DND-41 (cell line): ENCODE measurements around the gene RHAG.

ENCODE experiments used
- ATAC-seq: fragments of 200-7000 bp; cut with Tn5 transposase; 3 replicates; pipeline ENCODE4 v1.9.1; 2021; ENCODE audit warnings: low read depth; ENCODE audit not compliant: insufficient read depth
- DNase-seq: peaks from one replicate; pipeline ENCODE4 v3.0.0-alpha.2; 2020
- H2AFZ ChIP-seq: 2 replicates; pipeline ENCODE4 v1.6.0; 2012; ENCODE audit warnings: low read depth, low read length
- H3K27ac ChIP-seq: 2 replicates; pipeline ENCODE4 v1.5.1; 2012; ENCODE audit warnings: low read length, inconsistent platforms
- H3K27me3 ChIP-seq: fragments of 200-600 bp; sonication (generic); 2 replicates; pipeline ENCODE4 v1.6.0; 2012; ENCODE audit warnings: low read length, mild to moderate bottlenecking, inconsistent platforms; ENCODE audit not compliant: insufficient read depth, poor library complexity
- H3K36me3 ChIP-seq: 2 replicates; pipeline ENCODE4 v1.5.1; 2012; ENCODE audit warnings: low read length, inconsistent platforms; ENCODE audit not compliant: insufficient read depth
- H3K4me1 ChIP-seq: 2 replicates; pipeline ENCODE4 v1.5.1; 2012; ENCODE audit warnings: mild to moderate bottlenecking, low read length; ENCODE audit not compliant: insufficient read depth
- H3K4me2 ChIP-seq: 2 replicates; pipeline ENCODE4 v1.6.0; 2012; ENCODE audit warnings: mild to moderate bottlenecking, moderate library complexity, low read length, inconsistent platforms; ENCODE audit not compliant: insufficient read depth
- H3K4me3 ChIP-seq, 2 experiments: fragments of 200-600 bp in 1 of 2; shearing (Covaris generic) in 1 of 2; 2 replicates each; pipeline ENCODE4 v1.5.1; 2012 to 2016; ENCODE audit warnings: inconsistent platforms in 2 of 2, low read length in 2 of 2, mild to moderate bottlenecking in 2 of 2, low read depth in 1 of 2, moderate library complexity in 1 of 2
- H3K79me2 ChIP-seq: 2 replicates; pipeline ENCODE4 v1.6.0; 2012; ENCODE audit warnings: low read length, inconsistent platforms; ENCODE audit not compliant: insufficient read depth
- H3K9ac ChIP-seq: 2 replicates; pipeline ENCODE4 v1.6.0; 2012; ENCODE audit warnings: low read depth, mild to moderate bottlenecking, inconsistent platforms, low read length, moderate library complexity
- H3K9me3 ChIP-seq: 2 replicates; pipeline ENCODE4 v1.5.1; 2012; ENCODE audit warnings: low read length, moderate library complexity, mild to moderate bottlenecking, inconsistent platforms; ENCODE audit not compliant: insufficient read depth, severe bottlenecking
- H4K20me1 ChIP-seq: 2 replicates; pipeline ENCODE4 v1.6.0; 2012; ENCODE audit warnings: low read length; ENCODE audit not compliant: insufficient read depth
- CTCF ChIP-seq: IDR thresholded peaks from 2 replicates; pipeline ENCODE4 v1.5.1; 2012; ENCODE audit warnings: borderline replicate concordance, low read length, moderate library complexity, mild to moderate bottlenecking; ENCODE audit not compliant: poor library complexity, severe bottlenecking; ENCODE audit errors: extremely low read depth
- EZH2 ChIP-seq: IDR thresholded peaks from 3 replicates; pipeline ENCODE4 v1.6.1; 2012; ENCODE audit warnings: borderline replicate concordance, low read depth, mild to moderate bottlenecking, moderate library complexity, low read length, inconsistent platforms; ENCODE audit not compliant: severe bottlenecking

The RHAG gene

GRCh38 chr6:49636713-49637349, at the start of gene RHAG:
RHAG (minus strand) TSS chr6:49636839; CDS start chr6:49636812, 27 bp downstream.
- no peaks in the 10 kb centered on the region for H3K79me2 ChIP-seq
- H3K27me3 ChIP-seq = no peaks in the 10 kb centered on the region
- no peaks in the 10 kb centered on the region for H3K4me1 ChIP-seq
- no peaks in the 10 kb centered on the region for H3K9me3 ChIP-seq
- H3K27ac ChIP-seq = no peak within 1 kb of the TSS
- no peak for DNase-seq
- ATAC-seq = no peak
- H3K36me3 ChIP-seq = no peaks in the 10 kb centered on the region
- H3K9ac ChIP-seq = no peak within 1 kb of the TSS
- H2AFZ ChIP-seq = no peak within 1 kb of the TSS
- H3K4me2 ChIP-seq = no peak within 1 kb of the TSS
- TF ChIP-seq EZH2 (no peak), CTCF (no peak)
- H4K20me1 ChIP-seq = no peaks in the 10 kb centered on the region
- H3K4me3 ChIP-seq = no peak within 1 kb of the TSS

- Histone ChIP-seq H4K20me1 (no peaks in the 10 kb centered on the region), H2AFZ (no peak overlapping the region), H3K36me3 (no peaks in the 10 kb centered on the region), H3K9me3 (no peaks in the 10 kb centered on the region), H3K4me3 (no peak overlapping the region), H3K9ac (no peak overlapping the region), H3K4me1 (no peaks in the 10 kb centered on the region), H3K27ac (no peak overlapping the region), H3K79me2 (no peaks in the 10 kb centered on the region), H3K27me3 (no peaks in the 10 kb centered on the region), H3K4me2 (no peak overlapping the region)
- ATAC-seq (no peak), DNase-seq (no peak)
- no peak for TF ChIP-seq CTCF
- TF ChIP-seq EZH2 = no peak
These were observed 40.1 kb upstream of the RHAG start for GRCh38 chr6:49676671-49677281.

- Histone ChIP-seq H3K36me3 (no peaks in the 10 kb centered on the region), H4K20me1 (no peaks in the 10 kb centered on the region), H3K27ac (no peak overlapping the region), H3K4me1 (no peaks in the 10 kb centered on the region), H3K27me3 (no peaks in the 10 kb centered on the region), H3K9me3 (no peaks in the 10 kb centered on the region), H3K4me3 (no peak overlapping the region), H2AFZ (no peak overlapping the region), H3K9ac (no peak overlapping the region), H3K79me2 (no peaks in the 10 kb centered on the region), H3K4me2 (no peak overlapping the region)
- DNase-seq = no peak
- no peak for ATAC-seq
- TF ChIP-seq CTCF = no peak
These were observed 39.2 kb upstream of the RHAG start for GRCh38 chr6:49675816-49676215.

- no peak overlapping the region for H3K27ac ChIP-seq
- H3K36me3 ChIP-seq = no peaks in the 10 kb centered on the region
- no peaks in the 10 kb centered on the region for H4K20me1 ChIP-seq
- TF ChIP-seq CTCF = no peak
- no peak for TF ChIP-seq EZH2
- H2AFZ ChIP-seq = no peak overlapping the region
- H3K4me2 ChIP-seq = no peak overlapping the region
- no peak overlapping the region for H3K4me3 ChIP-seq
- no peaks in the 10 kb centered on the region for H3K9me3 ChIP-seq
- ATAC-seq (no peak), DNase-seq (no peak)
- no peak overlapping the region for H3K9ac ChIP-seq
- H3K27me3 ChIP-seq = no peaks in the 10 kb centered on the region
- no peaks in the 10 kb centered on the region for H3K4me1 ChIP-seq
- H3K79me2 ChIP-seq = no peaks in the 10 kb centered on the region
These were observed 31.5 kb upstream of the RHAG start for GRCh38 chr6:49668083-49668511.
